ENCODE results near the gene SEC14L5. TPM values are rescaled to one million over a fixed set of nuclear protein-coding genes. Genes with fewer than 3 reads are reported as not detected.
A peak's percentile ranks its signal among the peaks of the same experiment; 100 is the strongest.

Gene SEC14L5
- total RNA-seq, 1 donor = under 0.01 TPM

- TF ChIP-seq CTCF (IDR thresholded peaks at IDR 0.05; ENCODE audit: insufficient read depth, low read depth, low read length) = no peak
- no peak for DNase-seq (ENCODE audit: low read depth)
- no peak overlapping the region for H3K4me3 ChIP-seq (ENCODE audit: low read depth, low read length)
These were observed 73.5 kb downstream of the SEC14L5 start for GRCh38 chr16:5031601-5032000.

GRCh38 chr16:5032748-5033167 is 74.6 kb downstream of the SEC14L5 start:
- peak overlapping the region; percentile 82 for H3K4me3 ChIP-seq (ENCODE audit: low read depth, low read length)
- no peak for DNase-seq (ENCODE audit: low read depth)
- TF ChIP-seq CTCF (IDR thresholded peaks at IDR 0.05; ENCODE audit: insufficient read depth, low read depth, low read length) = no peak

DNA sequence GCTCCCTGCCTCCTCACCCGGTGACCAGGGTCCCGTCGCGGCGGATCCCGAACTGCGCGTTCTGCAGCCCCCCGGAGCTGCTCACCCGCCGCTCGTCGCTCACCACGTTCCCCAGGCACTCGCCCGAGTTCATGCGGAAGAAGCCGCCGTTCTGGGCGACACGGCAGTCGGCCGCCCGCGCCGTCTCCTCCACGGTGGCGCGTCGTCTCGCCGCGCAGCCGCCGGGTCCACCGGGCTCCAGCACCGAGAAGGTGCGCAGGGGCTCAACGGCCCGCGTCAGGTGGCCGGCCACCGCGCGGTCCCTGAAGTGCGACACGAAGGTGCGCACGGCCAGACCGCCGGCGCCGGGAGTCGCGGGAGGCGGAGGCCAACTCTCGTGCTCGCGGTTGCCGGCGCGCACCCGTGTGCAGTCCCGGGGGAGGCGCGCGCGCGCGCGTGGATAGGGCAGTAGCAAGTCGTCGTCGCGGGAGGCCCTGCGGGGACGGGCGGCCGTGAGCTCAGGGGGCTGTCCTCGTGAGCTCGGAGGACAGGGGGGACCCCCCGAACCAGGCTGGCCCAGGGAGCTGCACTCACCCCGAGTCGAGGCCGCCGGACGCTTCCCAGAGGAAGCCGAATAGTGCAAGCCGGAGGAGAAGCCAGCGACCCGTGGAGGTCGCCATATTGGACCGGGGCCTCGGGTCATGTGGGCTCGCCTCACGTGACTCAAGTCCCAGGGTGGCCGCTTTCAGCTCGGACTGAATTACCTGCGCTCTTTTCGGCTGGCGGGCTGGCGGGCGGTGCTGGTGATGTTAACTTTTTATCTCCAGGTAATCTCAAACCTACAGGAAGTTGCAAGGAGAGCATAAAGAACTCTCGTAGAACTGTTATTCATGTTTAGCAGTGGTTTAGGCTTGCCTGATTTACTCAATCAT is 75.4 kb downstream of the SEC14L5 start, which contains the start of gene NAGPA:
Gene NAGPA (minus strand): TSS at position 680 of the 911 bp plus-strand sequence. CDS start 21 bp downstream, at position 659.
- H3K4me3 ChIP-seq (ENCODE audit: low read depth, low read length) = peak within 1 kb of the TSS; percentile 82
- no peak for TF ChIP-seq CTCF (IDR thresholded peaks at IDR 0.05; ENCODE audit: insufficient read depth, low read depth, low read length)
- DNase-seq (ENCODE audit: low read depth) = peak; percentile 84

- DNase-seq (ENCODE audit: low read depth) = no peak
- TF ChIP-seq CTCF (IDR thresholded peaks at IDR 0.05; ENCODE audit: insufficient read depth, low read depth, low read length) = no peak
- H3K4me3 ChIP-seq (ENCODE audit: low read depth, low read length) = peak overlapping the region; percentile 82
These were observed 76.0 kb downstream of the SEC14L5 start for GRCh38 chr16:5034167-5034523.

- no peak for TF ChIP-seq CTCF (IDR thresholded peaks at IDR 0.05; ENCODE audit: insufficient read depth, low read depth, low read length)
- DNase-seq (ENCODE audit: low read depth) = no peak
- no peak overlapping the region for H3K4me3 ChIP-seq (ENCODE audit: low read depth, low read length)
These were observed 77.7 kb downstream of the SEC14L5 start for GRCh38 chr16:5035909-5036227.

DNA sequence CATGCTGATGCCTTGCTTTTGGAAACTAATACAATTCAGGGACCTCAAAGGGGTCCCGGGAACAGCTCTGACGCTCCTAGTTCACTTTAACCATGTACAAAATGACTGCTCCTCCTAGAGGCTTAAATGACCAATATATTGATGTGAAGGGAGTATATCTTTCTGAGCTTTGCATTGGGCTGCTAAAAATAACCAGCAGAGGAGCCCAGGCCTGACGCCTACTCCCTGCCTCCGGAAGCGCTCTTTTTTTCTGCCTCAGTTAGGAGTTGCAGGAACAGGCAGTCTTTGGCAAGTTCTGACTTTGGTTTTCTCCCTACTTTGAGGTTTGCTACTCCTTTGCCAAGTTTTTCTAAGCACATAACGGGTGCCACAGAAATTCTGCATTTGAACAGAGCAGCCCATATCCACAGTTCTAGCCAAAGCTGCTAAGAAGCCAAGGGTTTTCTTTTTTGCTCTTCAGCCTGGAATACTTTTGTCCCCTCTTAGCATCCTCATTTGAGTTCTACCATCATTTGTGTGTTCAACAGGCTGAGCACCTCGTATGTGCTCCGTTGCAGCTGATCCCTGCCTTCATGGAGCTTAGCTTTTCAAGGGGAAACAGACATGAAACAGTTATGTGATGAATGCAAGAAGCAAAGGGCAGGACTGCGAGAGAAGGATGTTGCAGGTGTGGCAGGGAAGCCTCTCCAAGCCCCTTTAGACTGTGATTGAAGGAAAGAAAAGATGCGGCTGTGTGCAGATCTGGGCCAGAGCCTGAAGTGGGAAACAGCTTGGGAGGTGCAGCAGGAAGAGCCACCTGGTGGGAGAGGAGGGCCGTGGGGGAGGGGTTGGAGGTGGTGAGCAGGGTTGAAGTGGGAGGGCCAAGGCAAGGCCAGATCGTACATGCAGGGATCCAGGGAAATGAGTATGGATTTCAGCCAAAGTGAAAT is 78.4 kb downstream of the SEC14L5 start:
- no peak for DNase-seq (ENCODE audit: low read depth)
- no peak for TF ChIP-seq CTCF (IDR thresholded peaks at IDR 0.05; ENCODE audit: insufficient read depth, low read depth, low read length)

More for the DNA sequence above, 78.4 kb downstream of the SEC14L5 start:
- H3K4me3 ChIP-seq (ENCODE audit: low read depth, low read length) = no peak overlapping the region

Measured in fibroblast of villous mesenchyme (primary cell).